H9 (cell line): ENCODE results near the gene ANKRD34A. TPM values are rescaled to one million over a fixed set of nuclear protein-coding genes. Genes with fewer than 3 reads are reported as not detected.

Experiments
- DNase-seq: peaks from one replicate; pipeline ENCODE4 v3.0.0-alpha.2; 2017
- H2AFZ ChIP-seq: one replicate; pipeline ENCODE4 v1.6.1; 2013; ENCODE audit warnings: mild to moderate bottlenecking, low read length, control low read depth, moderate library complexity
- H2AK5ac ChIP-seq: 2 replicates; pipeline ENCODE4 v1.6.1; 2013; ENCODE audit warnings: low read length, control low read depth, mixed read lengths; ENCODE audit not compliant: insufficient read length
- H2BK120ac ChIP-seq: one replicate; pipeline ENCODE4 v1.6.1; 2013; ENCODE audit warnings: low read depth, mild to moderate bottlenecking, low read length, control low read depth, inconsistent platforms; ENCODE audit not compliant: poor library complexity, severe bottlenecking
- H2BK12ac ChIP-seq: 2 replicates; pipeline ENCODE4 v1.6.1; 2013; ENCODE audit warnings: low read length, control low read depth, mixed read lengths, low read depth; ENCODE audit not compliant: insufficient read length
- H2BK15ac ChIP-seq: 2 replicates; pipeline ENCODE4 v1.6.1; 2013; ENCODE audit warnings: low read depth, low read length, control low read depth
- H2BK20ac ChIP-seq: one replicate; pipeline ENCODE4 v1.6.1; 2013; ENCODE audit warnings: low read depth, mild to moderate bottlenecking, low read length, control low read depth, inconsistent platforms; ENCODE audit not compliant: poor library complexity, severe bottlenecking
- H2BK5ac ChIP-seq: 2 replicates; pipeline ENCODE4 v1.6.1; 2013; ENCODE audit warnings: low read length, control low read depth, mixed read lengths; ENCODE audit not compliant: insufficient read length
- H3K14ac ChIP-seq: 2 replicates; pipeline ENCODE4 v1.6.1; 2013; ENCODE audit warnings: low read length, control low read depth; ENCODE audit not compliant: insufficient read depth
- H3K18ac ChIP-seq: 2 replicates; pipeline ENCODE4 v1.6.1; 2013; ENCODE audit warnings: low read depth, mild to moderate bottlenecking, mixed read lengths, low read length, control low read depth; ENCODE audit not compliant: insufficient read length
- H3K23ac ChIP-seq: 2 replicates; pipeline ENCODE4 v1.6.1; 2013; ENCODE audit warnings: low read length, control low read depth, mixed read lengths, low read depth; ENCODE audit not compliant: insufficient read length
- H3K23me2 ChIP-seq: 2 replicates; pipeline ENCODE4 v1.6.1; 2013; ENCODE audit warnings: low read depth, mild to moderate bottlenecking, mixed read lengths, low read length, control low read depth; ENCODE audit not compliant: insufficient read length, poor library complexity, severe bottlenecking
- H3K27ac ChIP-seq: 2 replicates; pipeline ENCODE4 v1.5.1; 2013; ENCODE audit warnings: low read length, control low read depth, mixed read lengths, low read depth; ENCODE audit not compliant: insufficient read length
- H3K27me3 ChIP-seq: 2 replicates; pipeline ENCODE4 v1.6.1; 2013; ENCODE audit warnings: low read length, control low read depth, inconsistent platforms; ENCODE audit not compliant: insufficient read depth
- H3K4ac ChIP-seq: 2 replicates; pipeline ENCODE4 v1.6.1; 2013; ENCODE audit warnings: low read depth, mild to moderate bottlenecking, control low read depth, inconsistent platforms, low read length, moderate library complexity
- H3K4me1 ChIP-seq: 2 replicates; pipeline ENCODE4 v1.6.1; 2013; ENCODE audit warnings: low read length, control low read depth, inconsistent platforms; ENCODE audit not compliant: insufficient read depth
- H3K4me2 ChIP-seq: 2 replicates; pipeline ENCODE4 v1.6.1; 2013; ENCODE audit warnings: low read length, control low read depth, mixed read lengths; ENCODE audit not compliant: insufficient read length, insufficient read depth
- H3K56ac ChIP-seq: 2 replicates; pipeline ENCODE4 v1.6.1; 2013; ENCODE audit warnings: low read depth, mild to moderate bottlenecking, mixed read lengths, low read length, control low read depth; ENCODE audit not compliant: insufficient read length
- H3K79me1 ChIP-seq: 2 replicates; pipeline ENCODE4 v1.6.1; 2013; ENCODE audit warnings: low read depth, mild to moderate bottlenecking, moderate library complexity, low read length, control low read depth, inconsistent platforms; ENCODE audit not compliant: insufficient read depth, poor library complexity, severe bottlenecking
- H3K79me2 ChIP-seq: 2 replicates; pipeline ENCODE4 v1.6.1; 2013; ENCODE audit warnings: low read length, control low read depth, inconsistent platforms; ENCODE audit not compliant: insufficient read depth
- H3K9ac ChIP-seq: 2 replicates; pipeline ENCODE4 v1.6.1; 2013; ENCODE audit warnings: low read length, control low read depth, mixed read lengths; ENCODE audit not compliant: insufficient read length; ENCODE audit errors: extremely low read depth
- H3K9me3 ChIP-seq: one replicate; pipeline ENCODE4 v1.6.1; 2013; ENCODE audit warnings: low read depth, low read length, inconsistent platforms; ENCODE audit not compliant: control insufficient read depth
- H3T11ph ChIP-seq: one replicate; pipeline ENCODE4 v1.6.1; 2013; ENCODE audit warnings: mild to moderate bottlenecking, low read length, control low read depth, inconsistent platforms
- H4K20me1 ChIP-seq: one replicate; pipeline ENCODE4 v1.6.1; 2013; ENCODE audit not compliant: control insufficient read depth, insufficient read length, insufficient read depth
- H4K5ac ChIP-seq: 2 replicates; pipeline ENCODE4 v1.6.1; 2013; ENCODE audit warnings: low read depth, mild to moderate bottlenecking, mixed read lengths, low read length, control low read depth; ENCODE audit not compliant: insufficient read length
- H4K8ac ChIP-seq: replicated peaks from 2 replicates; pipeline ENCODE4 v1.6.1; 2013; ENCODE audit warnings: low read length, control low read depth, mixed read lengths, low read depth; ENCODE audit not compliant: insufficient read length
- H4K91ac ChIP-seq: 2 replicates; pipeline ENCODE4 v1.6.1; 2013; ENCODE audit warnings: low read depth, mild to moderate bottlenecking, moderate library complexity, mixed read lengths, low read length, control low read depth; ENCODE audit not compliant: insufficient read length
- H3K27ac Mint-ChIP-seq, 3 experiments: 2 replicates in 2 of 3; 3 replicates in 1 of 3; pipeline ENCODE4 v1.8.0; 2020 to 2021; ENCODE audit warnings: mixed read lengths in 3 of 3, mild to moderate bottlenecking in 1 of 3, moderate library complexity in 1 of 3
- H3K27me3 Mint-ChIP-seq: 2 replicates; pipeline ENCODE4 v1.8.0; 2021; ENCODE audit warnings: low read depth, mild to moderate bottlenecking, moderate library complexity, mixed read lengths
- H3K36me3 Mint-ChIP-seq, 3 experiments: 2 replicates in 2 of 3; 3 replicates in 1 of 3; pipeline ENCODE4 v1.8.0; 2020 to 2021; ENCODE audit warnings: low read depth in 3 of 3, mixed read lengths in 3 of 3; ENCODE audit not compliant: insufficient read depth in 1 of 3
- H3K4me1 Mint-ChIP-seq, 2 experiments: 2 replicates each; pipeline ENCODE4 v1.8.0; 2020; ENCODE audit warnings: mixed read lengths in 2 of 2
- H3K4me3 Mint-ChIP-seq, 2 experiments: 2 replicates in 1 of 2; 3 replicates in 1 of 2; pipeline ENCODE4 v1.8.0; 2020 to 2021; ENCODE audit warnings: mild to moderate bottlenecking in 2 of 2, mixed read lengths in 2 of 2, moderate library complexity in 1 of 2
- H3K9me3 Mint-ChIP-seq, 2 experiments: 2 replicates in 1 of 2; 3 replicates in 1 of 2; pipeline ENCODE4 v1.8.0; 2020; ENCODE audit warnings: mild to moderate bottlenecking in 2 of 2, mixed read lengths in 2 of 2, moderate library complexity in 1 of 2
- CTCF ChIP-seq: fragments of 200-600 bp; sonication (generic); conservative IDR thresholded peaks from 3 replicates; pipeline ENCODE4 v1.8.0; 2021; ENCODE audit warnings: antibody characterized with exemption, mild to moderate bottlenecking
- WGBS: extraction: QIAGEN DNeasy Blood & Tissue Kit; methylation state at CpG from one replicate; pipeline ENCODE4 v1.1.7; 2013; ENCODE audit warnings: missing lambda C conversion rate, low lambda C conversion rate, mixed read lengths; ENCODE audit not compliant: insufficient read length; ENCODE audit errors: extremely low coverage; 5-methylcytosine and 5-hydroxymethylcytosine counted together
- total RNA-seq: library from RNA; stranded (reverse); gene quantifications from 2 replicates; pipeline ENCODE4 v1.2.1, GENCODE V29; 2021

The ANKRD34A gene
- total RNA-seq, 1 experiment from 2014 or later: 0.39 TPM

GRCh38 chr1:145995148-145995881, 30.9 kb upstream of the ANKRD34A start:
- H3K36me3 Mint-ChIP-seq: peaks cover 32 to 43% (median 32%) of the 10 kb centered on the region in 3 experiments
- Histone ChIP-seq H3K79me2 (peaks cover 3% of the 10 kb centered on the region; the same call in 1 of the 2 replicates), H2BK15ac (no peak overlapping the region), H2AFZ (no peak overlapping the region), H3K56ac (no peak overlapping the region), H2AK5ac (no peak overlapping the region), H3K14ac (no peak overlapping the region), H3T11ph (no peak overlapping the region), H3K4me1 (peaks cover 5% of the 10 kb centered on the region; the same call in 1 of the 2 replicates), H3K23me2 (peaks cover 19% of the 10 kb centered on the region), H3K4ac (no peak overlapping the region), H2BK120ac (no peak overlapping the region), H3K9ac (peak overlapping the region; percentile 99), H4K5ac (no peak overlapping the region), H3K9me3 (no peaks in the 10 kb centered on the region), H3K27me3 (no peaks in the 10 kb centered on the region), H4K20me1 (no peaks in the 10 kb centered on the region), H4K91ac (no peak overlapping the region), H2BK12ac (no peak overlapping the region), H4K8ac (no peak overlapping the region), H3K18ac (no peak overlapping the region), H3K4me2 (peak overlapping the region; percentile 92), H3K27ac (no peak overlapping the region), H2BK20ac (no peak overlapping the region), H3K79me1 (peaks cover 7% of the 10 kb centered on the region), H2BK5ac (no peak overlapping the region), H3K23ac (no peak overlapping the region)
- no CpG with 5 or more reads among the region's 8 CpGs for WGBS
- peak overlapping the region; percentile 87 to 99 for H3K4me3 Mint-ChIP-seq
- TF ChIP-seq CTCF: no peak
- H3K4me1 Mint-ChIP-seq: peaks cover 48 to 58% of the 10 kb centered on the region in 2 experiments
- H3K9me3 Mint-ChIP-seq: peaks cover 0 to 3% of the 10 kb centered on the region in 2 experiments; a peak in 2 of 5 replicates
- H3K27ac Mint-ChIP-seq: peak overlapping the region in 2 of 3 experiments; percentile 98 to 99; a peak in 4 of 7 replicates
- DNase-seq: no peak
- H3K27me3 Mint-ChIP-seq: no peaks in the 10 kb centered on the region
